Esophagus (tissue), 2 donors: ENCODE measurements around the gene L1CAM. TPM values are rescaled to one million over a fixed set of nuclear protein-coding genes. Genes with fewer than 3 reads are reported as not detected.

Experiments
- H3K27ac ChIP-seq, 2 donors: one replicate each; pipeline ENCODE4 v1.5.1; 2013; ENCODE audit warnings: low read depth in 2 of 2, mild to moderate bottlenecking in 2 of 2, inconsistent platforms in 1 of 2, low read length in 1 of 2, moderate library complexity in 1 of 2
- H3K27me3 ChIP-seq, 2 donors: one replicate each; pipeline ENCODE4 v1.6.1; 2013; ENCODE audit warnings: low read length in 2 of 2, control low read depth in 1 of 2, mild to moderate bottlenecking in 1 of 2; ENCODE audit not compliant: insufficient read depth in 2 of 2, control insufficient read depth in 1 of 2
- H3K36me3 ChIP-seq, 2 donors: one replicate each; pipeline ENCODE4 v1.6.1; 2013; ENCODE audit warnings: low read length in 1 of 2; ENCODE audit not compliant: control insufficient read depth in 2 of 2, insufficient read depth in 2 of 2
- H3K4me1 ChIP-seq, 2 donors: one replicate each; pipeline ENCODE4 v1.6.1; 2013; ENCODE audit warnings: low read length in 1 of 2; ENCODE audit not compliant: control insufficient read depth in 2 of 2, insufficient read depth in 2 of 2
- H3K4me3 ChIP-seq, 2 donors: one replicate each; pipeline ENCODE4 v1.5.1; 2013; ENCODE audit warnings: low read length in 2 of 2, mild to moderate bottlenecking in 2 of 2, low read depth in 1 of 2, moderate library complexity in 1 of 2
- H3K9me3 ChIP-seq, 2 donors: one replicate each; pipeline ENCODE4 v1.6.1; 2013; ENCODE audit warnings: mild to moderate bottlenecking in 2 of 2, low read depth in 1 of 2, low read length in 1 of 2, moderate library complexity in 1 of 2; ENCODE audit not compliant: control insufficient read depth in 2 of 2, insufficient read depth in 1 of 2
- whole genome bisulfite sequencing, 2 donors: extraction: QIAGEN DNeasy Blood & Tissue Kit; methylation state at CpG; one replicate each; pipeline ENCODE4 v1.1.7; 2013; 5-methylcytosine and 5-hydroxymethylcytosine counted together
- polyA plus RNA-seq, 2 donors: library from polyadenylated mRNA; stranded (reverse); fragments of 200-250 nt; gene quantifications; one replicate each; pipeline ENCODE4 v1.2.3, GENCODE V29; 2013
- donor health status: healthy with polysubstance abuse.
- donor health status: Bipolar disorder and iron deficiency.

L1CAM gene
- polyA plus RNA-seq, 2 donors: 0.88 to 1.4 TPM

DNA sequence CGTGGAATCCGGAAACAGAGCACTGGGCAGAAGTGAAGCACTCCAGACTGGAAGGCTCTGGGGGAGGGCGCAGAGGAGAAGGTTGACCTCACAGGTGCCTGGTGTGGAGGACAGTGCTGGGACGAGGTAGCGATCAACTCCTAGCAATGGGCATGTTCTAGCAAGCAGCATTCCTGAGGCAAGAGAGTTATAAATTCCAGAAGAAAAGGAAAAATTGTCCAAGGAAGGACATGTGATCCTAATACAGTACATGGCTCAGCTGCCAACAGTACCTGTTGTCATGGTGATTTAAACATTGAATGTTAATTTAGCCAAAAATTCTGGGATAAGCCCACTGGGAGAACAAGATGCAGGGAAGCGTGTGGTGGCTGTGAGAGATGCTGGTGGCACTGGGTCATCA lies 31.9 kb upstream of the L1CAM start:
- 62 to 69% methylated on average over 6 of the region's 6 CpGs for WGBS, 2 donors
- Histone ChIP-seq H3K9me3 (no peaks in the 10 kb centered on the region), H3K4me3 (no peak overlapping the region), H3K27ac (no peak overlapping the region), H3K36me3 (no peaks in the 10 kb centered on the region), H3K4me1 (no peaks in the 10 kb centered on the region), H3K27me3 (peaks cover 0 to 4% of the 10 kb centered on the region in 2 donors)

DNA sequence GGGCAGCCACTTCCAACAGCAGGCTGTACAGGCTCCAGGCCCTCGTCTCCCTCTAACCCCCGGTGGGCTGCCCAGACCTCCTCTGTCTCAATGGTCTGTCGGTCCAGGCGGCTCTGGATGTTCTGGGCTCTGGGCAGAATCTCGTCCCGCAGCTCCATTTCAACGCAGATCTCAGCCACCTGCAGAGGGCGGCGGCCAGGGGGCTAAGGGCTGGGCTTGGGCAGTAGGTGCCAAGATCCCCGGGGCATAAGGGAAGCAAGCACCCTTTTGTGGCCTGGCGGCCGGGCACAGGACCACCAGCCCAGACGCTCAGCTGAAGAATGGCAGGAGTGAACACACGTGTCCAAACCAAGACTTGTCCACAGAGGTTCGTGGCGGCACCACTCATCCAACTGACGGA lies 27.7 kb upstream of the L1CAM start:
- no peak overlapping the region for H3K4me3 ChIP-seq
- no peaks in the 10 kb centered on the region for H3K4me1 ChIP-seq
- no peaks in the 10 kb centered on the region for H3K36me3 ChIP-seq
- H3K27me3 ChIP-seq: no peaks in the 10 kb centered on the region
- H3K9me3 ChIP-seq: no peaks in the 10 kb centered on the region
- WGBS, 2 donors: 90 to 91% methylated on average over 15 to 17 of the region's 17 CpGs
- H3K27ac ChIP-seq: no peak overlapping the region

DNA sequence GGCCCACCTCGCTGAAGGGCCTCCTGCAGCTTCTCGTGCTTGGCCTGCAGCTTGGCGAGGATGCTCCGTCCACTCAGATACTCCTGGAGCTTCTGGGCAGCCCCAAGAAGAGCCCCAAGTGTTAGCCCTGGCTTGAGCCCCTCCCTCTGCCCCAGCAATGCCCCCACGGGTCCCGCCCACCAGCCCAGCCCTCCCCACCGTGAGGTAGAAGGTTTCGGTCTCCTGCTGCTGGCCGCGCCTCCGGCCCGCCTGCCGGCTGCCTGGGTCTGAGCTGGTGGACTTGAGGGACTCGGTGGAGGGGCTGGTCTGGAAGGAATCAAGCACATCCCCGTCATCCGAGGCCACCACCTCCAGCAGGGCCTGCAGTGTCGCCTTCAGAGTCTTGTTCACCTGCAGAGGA lies 27.2 kb upstream of the L1CAM start:
- Histone ChIP-seq H3K9me3 (no peaks in the 10 kb centered on the region), H3K27me3 (no peaks in the 10 kb centered on the region)

DNA sequence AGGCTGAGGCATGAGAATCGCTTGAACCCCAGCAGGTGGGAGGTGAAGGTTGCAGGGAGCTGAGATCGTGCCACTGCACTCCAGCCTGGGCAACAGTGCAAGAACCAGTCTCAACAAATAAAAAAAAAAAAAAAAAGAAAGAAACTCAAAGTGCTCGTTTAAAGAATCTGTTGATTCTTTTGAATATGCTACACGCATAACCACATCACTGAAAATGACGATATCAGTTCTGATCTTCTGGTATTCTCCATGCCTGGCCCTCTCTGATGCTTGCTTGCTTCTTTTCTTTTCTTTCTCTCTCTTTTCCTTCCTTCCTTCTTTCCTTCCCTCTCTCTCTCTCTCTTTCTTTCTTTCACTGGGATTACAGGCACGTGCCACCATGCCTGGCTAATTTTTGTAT lies 25.8 kb upstream of the L1CAM start:
- peaks cover 0 to 2% of the 10 kb centered on the region in 2 donors for H3K4me1 ChIP-seq
- no peaks in the 10 kb centered on the region for H3K9me3 ChIP-seq
- no peak overlapping the region for H3K4me3 ChIP-seq
- WGBS, 2 donors: 83 to 85% methylated on average over 6 of the region's 6 CpGs
- no peaks in the 10 kb centered on the region for H3K36me3 ChIP-seq
- H3K27ac ChIP-seq: no peak overlapping the region
- H3K27me3 ChIP-seq: no peaks in the 10 kb centered on the region

More for the DNA sequence above, 27.2 kb upstream of the L1CAM start:
- H3K4me1 ChIP-seq: no peaks in the 10 kb centered on the region
- H3K4me3 ChIP-seq: no peak overlapping the region
- no peaks in the 10 kb centered on the region for H3K36me3 ChIP-seq
- 80% methylated on average over 14 to 17 of the region's 17 CpGs for WGBS, 2 donors
- H3K27ac ChIP-seq: no peak overlapping the region

DNA sequence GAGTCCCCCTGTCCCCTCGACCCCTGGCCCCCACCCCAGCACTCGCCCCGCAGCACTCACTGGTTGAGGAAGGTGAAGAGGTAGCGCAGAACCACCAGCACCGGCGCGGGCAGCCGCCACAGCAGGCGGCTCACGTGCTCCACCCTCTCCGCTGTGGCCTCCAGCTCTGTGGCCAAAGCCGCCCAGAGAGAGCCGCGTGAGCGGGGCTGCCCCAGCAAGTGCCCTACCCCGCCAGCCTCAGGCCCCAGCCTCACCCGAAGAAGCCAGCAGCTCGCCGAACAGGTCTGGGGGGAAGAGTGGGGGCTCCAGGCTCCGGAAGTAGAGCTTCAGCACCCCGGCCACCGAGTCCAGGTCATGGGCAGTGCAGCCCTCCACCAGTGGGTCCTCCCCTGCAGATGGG lies 24.5 kb upstream of the L1CAM start:
- 91 to 93% methylated on average over 22 of the region's 22 CpGs for WGBS, 2 donors

DNA sequence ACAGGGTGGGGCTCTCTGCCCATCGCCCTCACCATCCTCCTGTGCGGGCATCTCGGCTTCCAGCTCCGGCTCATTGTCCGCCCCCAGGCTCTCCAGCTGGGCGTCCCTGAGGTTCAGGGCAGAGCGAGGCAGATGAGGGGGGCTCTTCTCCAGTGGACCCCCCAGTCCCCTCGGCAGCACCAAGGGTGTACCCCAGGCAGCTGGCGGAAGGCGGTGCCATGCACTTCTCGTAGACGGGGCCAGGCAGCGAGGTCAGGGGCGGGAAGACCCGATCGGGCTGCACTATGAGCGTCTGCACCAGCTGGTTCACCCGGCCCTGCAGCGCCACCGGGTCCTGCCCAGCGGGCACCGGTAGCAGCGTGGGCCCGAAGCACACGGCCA lies 24.0 kb upstream of the L1CAM start:
- Histone ChIP-seq H3K36me3 (no peaks in the 10 kb centered on the region), H3K27ac (no peak overlapping the region), H3K9me3 (no peaks in the 10 kb centered on the region), H3K4me3 (no peak overlapping the region), H3K27me3 (no peaks in the 10 kb centered on the region), H3K4me1 (peaks cover 0 to 5% of the 10 kb centered on the region in 2 donors)
- 93 to 94% methylated on average over 25 of the region's 25 CpGs for WGBS, 2 donors

More for the DNA sequence above, 24.5 kb upstream of the L1CAM start:
- no peak overlapping the region for H3K4me3 ChIP-seq
- H3K27ac ChIP-seq: no peak overlapping the region
- H3K4me1 ChIP-seq: peaks cover 0 to 5% of the 10 kb centered on the region in 2 donors
- H3K27me3 ChIP-seq: no peaks in the 10 kb centered on the region
- H3K9me3 ChIP-seq: no peaks in the 10 kb centered on the region
- no peaks in the 10 kb centered on the region for H3K36me3 ChIP-seq

DNA sequence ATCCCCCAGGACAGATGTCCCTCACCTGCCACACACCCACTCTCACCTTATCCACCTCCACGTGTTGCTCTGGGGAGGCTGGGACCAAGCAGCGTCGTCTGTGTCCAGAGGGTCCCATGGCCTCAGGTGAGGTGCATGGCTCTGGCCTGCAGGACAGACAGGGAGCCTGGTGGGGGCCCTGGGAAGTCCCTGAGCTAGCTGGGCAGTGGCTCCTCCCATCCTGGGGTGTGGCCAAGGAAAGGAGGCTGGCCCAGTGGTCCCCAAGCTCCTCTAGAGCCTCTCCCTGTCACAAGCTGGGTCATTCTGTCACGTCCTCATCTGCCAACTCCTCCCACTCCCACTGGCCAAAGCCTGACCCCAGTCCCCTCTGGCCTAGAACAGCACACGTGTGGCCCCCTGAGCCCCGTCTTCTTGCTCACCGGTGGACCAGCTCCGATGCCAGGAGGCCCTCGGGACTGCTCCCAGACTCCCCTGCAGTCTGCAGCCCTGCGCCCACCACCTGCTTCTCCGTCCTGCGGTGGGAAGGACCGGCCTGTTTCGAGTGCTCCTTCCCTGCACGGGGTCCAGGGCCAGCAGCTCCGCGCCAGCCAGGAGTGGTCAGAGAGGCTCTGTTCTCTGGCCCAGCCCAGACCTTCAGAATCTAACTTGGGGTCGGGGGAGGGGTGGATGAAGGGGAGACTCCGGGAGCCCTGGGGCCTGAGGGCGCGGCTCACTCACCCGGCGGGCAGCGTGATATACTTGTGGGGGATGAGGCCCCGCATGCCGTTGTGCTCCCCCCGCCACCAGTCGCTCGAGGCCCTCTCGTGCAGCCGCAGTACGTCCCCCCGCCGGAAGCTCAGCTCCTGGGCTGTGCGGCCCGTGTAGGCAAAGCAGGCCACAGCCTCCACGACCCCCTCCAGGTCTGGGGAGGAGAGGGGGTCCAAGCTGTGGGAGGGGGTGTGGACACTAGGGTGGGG lies 23.3 kb upstream of the L1CAM start:
- Histone ChIP-seq H3K36me3 (no peaks in the 10 kb centered on the region), H3K27ac (no peak overlapping the region), H3K27me3 (no peaks in the 10 kb centered on the region), H3K4me1 (peaks cover 0 to 5% of the 10 kb centered on the region in 2 donors), H3K9me3 (no peaks in the 10 kb centered on the region), H3K4me3 (no peak overlapping the region)
- WGBS, 2 donors: 78 to 83% methylated on average over 31 to 37 of the region's 37 CpGs

DNA sequence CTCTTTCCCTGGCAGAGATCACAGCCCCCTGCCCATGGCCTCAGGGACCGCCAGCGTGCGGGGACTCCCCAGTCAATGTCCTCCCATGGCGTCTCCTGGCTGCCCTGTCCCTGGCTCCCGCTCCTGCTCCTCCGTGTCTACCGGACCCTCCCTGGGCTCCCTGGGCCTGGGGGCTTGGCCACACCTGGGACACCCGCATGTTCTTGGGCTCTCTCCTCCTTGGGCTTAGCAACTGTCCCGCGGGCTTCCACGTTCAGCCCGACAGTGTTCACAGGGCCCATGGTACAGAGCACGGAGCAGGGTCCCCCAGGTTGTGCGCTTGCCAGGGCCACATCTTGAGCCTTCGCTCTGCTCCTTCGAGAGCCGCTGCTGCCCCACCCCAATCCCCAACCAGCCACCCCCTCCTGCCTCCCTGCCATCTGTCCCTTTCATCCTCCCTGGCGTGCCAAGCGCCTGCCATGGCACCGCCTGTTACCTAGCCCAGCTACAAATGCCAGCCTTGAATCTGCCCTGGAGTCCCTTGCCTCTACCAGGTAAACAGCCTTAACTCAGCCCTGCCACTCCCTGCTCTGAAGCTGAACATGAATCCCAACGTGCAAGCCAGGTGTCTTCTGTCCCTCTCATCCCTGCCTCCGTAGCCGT lies 22.4 kb upstream of the L1CAM start:
- Histone ChIP-seq H3K36me3 (no peaks in the 10 kb centered on the region), H3K27ac (no peak overlapping the region), H3K4me3 (no peak overlapping the region), H3K4me1 (peaks cover 0 to 5% of the 10 kb centered on the region in 2 donors), H3K27me3 (no peaks in the 10 kb centered on the region), H3K9me3 (no peaks in the 10 kb centered on the region)
- 83 to 91% methylated on average over 23 of the region's 23 CpGs for WGBS, 2 donors

DNA sequence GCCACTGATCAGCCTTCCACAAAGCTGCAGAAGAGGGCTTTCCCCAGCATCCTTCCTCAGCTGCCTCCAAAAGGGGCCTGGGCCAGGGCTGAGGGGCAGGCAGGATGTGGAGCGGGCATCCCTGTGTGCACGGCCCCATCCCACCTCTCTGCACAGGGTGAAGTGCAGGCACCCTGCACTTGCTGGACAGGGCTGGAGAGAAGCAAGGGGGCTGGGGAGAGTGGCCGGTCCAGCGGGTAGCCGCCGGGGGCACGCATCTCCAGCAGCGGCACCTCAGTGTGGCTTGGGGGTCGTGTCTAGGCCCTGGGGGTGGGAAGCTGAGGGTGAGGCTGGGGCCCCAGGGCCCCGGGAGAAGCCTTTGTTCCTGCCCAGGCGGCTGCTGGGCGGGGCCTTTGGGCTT lies 21.5 kb upstream of the L1CAM start:
- 75 to 77% methylated on average over 11 to 12 of the region's 12 CpGs for WGBS, 2 donors
- no peaks in the 10 kb centered on the region for H3K27me3 ChIP-seq
- H3K4me1 ChIP-seq: peaks cover 0 to 5% of the 10 kb centered on the region in 2 donors
- no peaks in the 10 kb centered on the region for H3K9me3 ChIP-seq
- no peak overlapping the region for H3K4me3 ChIP-seq
- H3K27ac ChIP-seq: no peak overlapping the region
- H3K36me3 ChIP-seq: no peaks in the 10 kb centered on the region
